SW480 (cell line): ENCODE results near the gene FAM9C.
"Not testable (repeated sequence)": the region's sequence is repeated elsewhere in the genome, so short reads cannot be mapped to it uniquely, and the experiment has no call there.

ENCODE experiments used
- DNase-seq: peaks from one replicate; pipeline ENCODE4 v3.0.0-alpha.2; 2016; ENCODE audit warnings: low spot score

Gene FAM9C

DNA sequence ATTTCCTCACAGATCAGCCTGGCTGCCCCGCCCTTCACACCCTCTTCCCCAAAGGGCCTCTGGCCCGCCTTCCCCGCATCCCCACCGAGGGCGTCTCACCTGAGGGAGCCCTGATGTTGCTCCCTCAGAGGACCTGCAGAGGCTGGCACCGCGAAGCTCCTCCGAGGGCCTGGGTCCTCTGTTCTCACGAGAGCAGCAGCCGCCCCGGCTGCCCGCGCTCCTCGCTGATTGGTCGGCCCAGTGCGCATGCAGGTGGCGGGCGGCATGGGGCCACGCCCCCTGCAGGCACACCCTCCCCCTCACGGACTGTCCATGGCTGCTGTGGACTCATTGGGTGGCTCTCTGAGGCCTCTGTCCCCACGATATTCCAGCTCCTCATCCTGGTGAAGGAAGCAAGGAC is at the start of gene FAM9C:
TSS of gene FAM9C (minus strand) at position 180 of the 400 bp plus-strand sequence. CDS start 831 bp downstream, outside the sequence.
- DNase-seq: no peak

DNA sequence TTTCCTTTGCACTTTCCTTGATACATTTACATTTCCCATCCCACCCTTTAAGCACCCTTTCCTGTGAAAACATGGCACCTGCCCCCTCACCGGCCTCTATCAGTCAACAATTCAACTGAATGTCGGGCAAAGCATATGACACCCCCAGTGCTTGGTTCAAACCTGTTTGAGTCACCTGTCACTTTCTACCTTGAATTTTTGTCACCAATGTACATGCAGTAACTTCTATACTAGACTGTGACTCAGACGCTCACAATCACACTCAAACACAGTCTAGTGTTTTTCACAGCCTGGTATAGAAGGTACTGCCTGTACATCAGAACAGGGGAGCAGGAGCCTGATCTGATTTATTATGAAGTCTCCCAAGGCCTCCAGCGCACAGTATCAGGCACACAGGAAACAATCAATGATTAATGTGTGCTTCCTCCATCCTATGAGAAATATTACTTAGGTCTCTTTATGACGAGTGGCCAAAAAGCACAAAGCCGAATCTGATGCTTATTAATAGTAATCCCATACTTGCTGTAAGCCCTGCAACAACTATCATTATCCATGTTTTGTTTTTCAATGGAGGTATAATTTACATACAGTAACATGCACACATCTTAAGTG is 49.2 kb upstream of the FAM9C start:
- no peak for DNase-seq

DNA sequence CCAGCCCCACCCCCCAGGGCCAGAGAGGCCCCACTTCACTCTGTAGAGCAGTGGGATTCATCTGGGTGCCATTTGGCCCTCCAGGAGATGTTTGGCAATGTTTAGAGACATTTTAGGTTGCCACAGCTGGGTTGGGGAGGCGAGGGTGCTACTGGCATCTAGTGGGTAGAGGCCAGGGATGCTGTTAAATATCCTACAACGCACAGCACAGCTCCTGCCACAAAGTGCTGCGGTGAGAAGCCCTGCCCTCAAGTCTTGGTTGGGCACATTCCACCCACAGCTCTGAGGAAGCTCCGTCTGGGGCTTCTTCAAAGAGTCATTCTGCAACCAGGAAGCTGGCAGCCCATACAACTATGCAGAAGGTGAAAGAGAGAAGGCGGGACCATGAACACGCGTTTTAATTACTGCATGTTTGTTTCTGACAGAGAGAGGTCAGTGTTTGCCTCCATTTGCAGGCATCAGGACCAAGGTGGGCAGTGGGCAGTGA is 48.1 kb upstream of the FAM9C start:
- DNase-seq: peak; percentile 4

DNA sequence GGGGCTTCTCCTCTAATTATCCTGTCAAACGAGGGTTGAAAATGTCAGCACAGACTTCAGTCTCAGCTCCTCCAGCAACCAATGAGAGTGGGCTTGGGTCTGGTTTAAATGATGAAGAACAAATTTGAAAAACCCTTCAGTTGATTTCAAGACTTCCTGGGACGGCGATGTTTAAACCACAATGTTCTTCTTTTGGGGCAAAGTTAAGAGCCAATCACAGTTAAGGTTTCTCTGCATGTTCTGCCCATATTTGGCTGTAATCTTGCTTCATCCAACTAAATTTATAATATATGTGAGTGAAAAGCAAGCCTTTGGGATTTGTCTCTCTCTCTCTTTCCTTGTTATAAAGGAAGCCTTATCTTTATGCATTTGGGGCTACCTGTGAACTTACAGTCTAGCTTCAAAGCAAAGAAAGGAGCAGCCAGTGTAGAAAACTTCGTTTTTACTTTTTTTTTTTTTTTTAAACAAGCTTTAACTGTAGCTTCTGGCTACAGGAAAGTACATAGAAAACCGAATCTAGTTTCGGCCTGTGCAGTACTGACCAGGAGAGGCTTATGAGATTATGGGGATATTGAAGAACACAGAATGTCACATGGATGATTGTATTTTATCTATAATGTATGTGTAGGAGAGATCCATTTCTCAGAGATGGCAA is 46.8 kb upstream of the FAM9C start:
- no peak for DNase-seq

DNA sequence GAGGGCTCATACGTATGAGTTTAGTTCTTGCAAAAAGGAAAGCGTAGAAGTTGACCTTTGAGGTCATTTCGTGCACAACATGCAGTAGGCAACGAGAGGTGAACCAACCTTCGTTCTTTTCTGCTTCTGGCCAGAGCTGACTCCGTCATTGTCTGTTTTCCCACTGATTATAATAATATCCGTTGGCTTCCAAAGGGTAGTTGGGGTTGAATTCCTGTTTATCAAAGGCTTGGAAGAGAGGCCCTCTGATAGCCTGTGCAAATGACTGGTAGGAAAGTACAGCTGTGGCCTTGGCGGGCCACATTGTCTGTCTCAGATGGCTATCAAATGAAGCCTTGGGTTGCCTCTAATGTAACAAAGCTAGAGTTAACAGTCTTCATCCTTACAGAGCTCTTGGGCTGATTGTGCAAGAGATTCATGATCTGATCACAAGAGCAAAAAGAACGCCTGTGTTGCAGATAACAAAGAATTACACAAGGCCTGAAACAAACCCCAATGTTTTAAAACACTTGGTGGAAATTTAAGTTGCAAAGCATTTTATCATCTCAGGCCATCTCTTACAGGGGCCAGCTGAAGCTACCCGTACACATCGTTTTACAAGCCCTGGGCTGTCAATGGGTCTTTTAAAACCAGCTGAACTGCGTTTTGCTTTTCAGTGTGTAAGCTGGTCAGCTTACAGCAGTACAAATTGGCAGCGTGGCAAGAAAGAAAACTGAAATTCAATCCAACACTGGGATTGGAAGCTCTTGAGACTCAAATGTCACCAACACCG is 46.1 kb upstream of the FAM9C start:
- DNase-seq: no peak

DNA sequence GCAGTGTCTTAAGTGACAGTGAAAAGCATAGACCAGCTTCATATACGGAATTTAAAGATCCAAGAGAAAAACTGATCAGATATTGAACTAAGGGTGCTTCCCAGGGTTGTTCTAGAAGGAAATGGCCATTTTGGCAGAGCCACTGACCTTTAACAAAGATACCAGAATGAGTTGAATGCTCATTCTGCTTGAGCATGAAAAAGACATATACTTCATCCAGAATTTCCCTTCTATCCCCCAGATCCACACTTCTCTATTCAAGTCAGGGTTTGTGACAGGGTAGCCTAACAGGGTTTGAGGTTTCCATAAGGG is 45.6 kb upstream of the FAM9C start:
- no peak for DNase-seq

DNA sequence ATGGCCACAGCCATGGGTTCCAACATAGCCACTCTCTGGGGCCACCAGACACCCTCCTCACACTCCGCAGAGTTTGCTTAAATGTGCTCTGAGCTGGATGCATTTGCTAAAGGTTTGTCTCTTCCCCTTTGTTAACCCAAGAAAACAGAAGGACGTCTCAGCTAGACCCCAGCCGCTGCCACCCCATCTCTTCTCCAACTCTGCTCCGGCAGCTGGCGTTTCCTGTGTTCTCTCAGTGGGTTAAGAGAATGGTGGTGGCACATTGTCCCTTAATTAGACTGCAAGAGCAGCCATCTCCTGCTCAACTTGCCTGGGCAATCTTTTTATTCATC is 43.7 kb upstream of the FAM9C start:
- DNase-seq: no peak

DNA sequence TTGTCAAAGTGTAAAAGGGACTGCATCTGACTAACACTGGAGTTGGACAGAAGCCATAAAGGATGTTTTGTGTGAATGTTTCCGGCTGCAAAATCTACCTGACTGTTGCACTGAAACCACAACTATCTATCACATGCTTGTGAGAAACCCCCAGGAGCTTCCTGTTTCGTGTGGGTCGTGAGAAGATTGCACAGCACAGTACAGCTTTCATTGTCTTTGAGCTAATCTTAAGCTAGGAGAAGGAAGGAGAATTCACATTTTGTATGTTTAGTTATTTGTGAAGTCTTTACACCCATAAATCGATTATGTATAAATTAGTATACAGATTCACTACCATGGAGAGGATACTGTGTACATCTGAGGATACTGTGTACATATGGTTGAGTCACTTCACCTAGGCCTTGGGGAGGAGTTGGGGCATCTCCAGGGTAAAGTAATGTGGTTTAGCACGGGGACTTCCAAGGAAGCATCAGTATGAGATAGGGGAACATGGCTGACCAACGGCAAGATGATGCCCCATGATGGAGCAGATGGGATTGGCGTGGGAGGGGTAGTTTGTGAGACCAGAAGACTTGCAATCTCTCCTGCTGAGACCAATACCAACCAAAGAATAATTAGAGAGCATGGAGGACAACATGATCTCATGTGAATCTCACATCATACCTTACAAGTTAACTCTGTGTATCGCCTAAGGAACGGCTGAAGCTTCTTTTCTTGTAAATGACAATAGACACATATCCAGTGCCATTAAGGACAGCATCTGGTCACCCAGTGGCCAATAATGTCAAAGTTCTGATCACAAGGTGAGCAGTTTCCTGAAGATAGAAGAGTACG is 43.1 kb upstream of the FAM9C start:
- DNase-seq: peak; percentile 47

DNA sequence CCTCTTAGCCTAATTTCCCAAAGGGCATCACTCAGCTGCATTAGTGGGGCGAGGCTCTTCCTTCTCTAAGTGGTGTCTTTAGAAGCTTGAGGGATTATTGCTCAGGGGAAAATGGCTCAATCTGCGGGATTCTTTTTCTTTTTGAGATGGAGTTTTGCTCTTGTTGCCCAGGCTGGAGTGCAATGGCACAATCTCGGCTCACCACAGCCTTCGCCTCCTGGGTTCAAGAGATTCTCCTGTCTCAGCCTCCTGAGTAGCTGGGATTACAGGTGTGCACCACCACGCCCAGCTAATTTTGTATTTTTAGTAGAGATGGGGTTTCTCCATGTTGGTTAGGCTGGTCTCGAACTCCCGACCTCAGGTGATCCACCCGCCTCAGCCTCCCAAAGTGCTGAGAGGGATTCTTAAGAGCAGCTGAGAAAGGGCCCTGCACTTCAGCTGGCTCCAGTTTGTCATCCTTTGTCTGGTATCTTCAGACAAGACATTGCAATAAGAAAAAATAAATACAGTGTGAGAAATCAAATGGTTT is 42.4 kb upstream of the FAM9C start:
- DNase-seq: not testable (repeated sequence)

DNA sequence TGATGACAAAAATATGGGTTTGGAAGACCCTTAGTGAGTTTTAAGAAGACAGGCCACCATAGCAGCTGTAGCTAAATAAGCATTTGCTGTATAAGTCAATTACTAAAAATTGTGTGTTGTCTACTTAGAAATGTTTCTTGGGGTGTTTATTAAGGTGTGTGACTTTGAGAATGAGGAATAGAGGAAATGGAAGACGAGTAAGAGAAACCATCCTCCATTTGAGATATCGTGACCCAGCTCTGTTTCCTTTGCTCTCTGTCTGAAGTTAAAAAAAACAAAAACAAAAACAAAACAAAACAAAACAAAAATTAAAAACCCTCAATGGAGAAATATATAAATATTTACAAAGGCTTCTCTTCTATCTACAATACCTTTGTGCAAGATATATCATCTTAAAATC is 41.7 kb upstream of the FAM9C start:
- DNase-seq: no peak

DNA sequence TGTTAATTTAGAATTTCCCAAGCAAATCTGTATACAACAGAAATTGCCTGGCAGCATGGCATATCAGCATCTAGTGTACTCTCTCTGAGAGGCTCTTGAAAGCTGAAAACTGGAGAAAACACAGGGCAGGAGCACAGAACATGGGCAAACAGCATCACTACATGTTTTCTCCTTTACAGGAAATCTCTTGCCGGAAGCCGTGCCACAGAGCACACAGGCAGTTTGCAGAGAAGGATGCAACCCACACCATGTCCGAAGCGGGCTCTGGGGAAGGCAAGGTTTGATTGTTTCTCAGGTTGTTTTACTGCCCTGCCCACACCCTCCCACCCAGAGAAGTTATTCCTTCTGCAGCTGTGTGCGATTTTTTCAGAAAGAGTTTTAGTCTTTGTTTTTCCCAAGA is 41.1 kb upstream of the FAM9C start:
- DNase-seq: no peak

DNA sequence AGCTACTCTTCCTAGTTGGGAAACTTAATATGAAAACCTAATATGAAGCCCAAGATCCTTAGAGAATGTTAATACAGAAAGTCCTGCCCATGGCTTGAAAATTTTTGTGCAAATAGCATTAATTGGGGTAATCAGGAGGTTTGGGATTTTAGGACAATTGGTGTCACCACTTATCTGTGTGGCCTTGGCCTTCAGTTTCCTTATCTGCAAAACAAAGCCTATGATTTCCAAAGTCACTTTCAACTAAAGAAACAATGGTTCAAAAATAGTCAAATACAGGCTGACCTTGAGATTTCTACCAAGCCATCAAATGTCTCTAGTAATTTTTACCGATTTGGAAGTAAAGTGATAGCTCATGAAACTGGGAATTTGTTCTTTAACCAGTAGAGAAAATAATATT is 40.2 kb upstream of the FAM9C start:
- DNase-seq: no peak

DNA sequence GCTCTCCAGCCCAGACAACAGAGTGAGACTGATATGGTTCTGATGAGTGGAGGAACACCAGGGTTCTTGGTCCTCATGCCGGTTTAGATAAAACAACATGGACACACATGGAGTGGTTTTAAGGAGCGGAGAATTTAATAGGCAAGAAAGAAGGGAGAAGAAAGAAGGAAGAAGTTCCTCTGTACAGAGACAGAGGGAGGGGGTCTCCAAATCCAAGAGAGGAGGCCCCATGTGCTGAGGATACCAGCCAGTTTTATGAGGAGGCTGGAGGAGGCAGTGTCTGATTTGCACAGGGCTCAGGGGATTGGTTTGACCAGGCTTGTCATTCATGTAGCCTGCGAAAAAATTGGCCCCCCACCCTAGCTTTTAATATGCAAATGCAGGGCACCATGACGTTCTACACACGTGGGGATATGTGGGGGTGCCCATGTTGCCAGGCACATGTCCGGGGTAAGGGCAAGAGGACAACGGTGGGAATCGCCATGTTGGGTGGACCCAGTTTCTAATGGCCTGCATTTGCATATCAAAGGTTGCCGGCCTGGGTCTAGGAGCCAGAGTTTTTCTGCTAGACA is 39.4 kb upstream of the FAM9C start:
- DNase-seq: not testable (repeated sequence)

DNA sequence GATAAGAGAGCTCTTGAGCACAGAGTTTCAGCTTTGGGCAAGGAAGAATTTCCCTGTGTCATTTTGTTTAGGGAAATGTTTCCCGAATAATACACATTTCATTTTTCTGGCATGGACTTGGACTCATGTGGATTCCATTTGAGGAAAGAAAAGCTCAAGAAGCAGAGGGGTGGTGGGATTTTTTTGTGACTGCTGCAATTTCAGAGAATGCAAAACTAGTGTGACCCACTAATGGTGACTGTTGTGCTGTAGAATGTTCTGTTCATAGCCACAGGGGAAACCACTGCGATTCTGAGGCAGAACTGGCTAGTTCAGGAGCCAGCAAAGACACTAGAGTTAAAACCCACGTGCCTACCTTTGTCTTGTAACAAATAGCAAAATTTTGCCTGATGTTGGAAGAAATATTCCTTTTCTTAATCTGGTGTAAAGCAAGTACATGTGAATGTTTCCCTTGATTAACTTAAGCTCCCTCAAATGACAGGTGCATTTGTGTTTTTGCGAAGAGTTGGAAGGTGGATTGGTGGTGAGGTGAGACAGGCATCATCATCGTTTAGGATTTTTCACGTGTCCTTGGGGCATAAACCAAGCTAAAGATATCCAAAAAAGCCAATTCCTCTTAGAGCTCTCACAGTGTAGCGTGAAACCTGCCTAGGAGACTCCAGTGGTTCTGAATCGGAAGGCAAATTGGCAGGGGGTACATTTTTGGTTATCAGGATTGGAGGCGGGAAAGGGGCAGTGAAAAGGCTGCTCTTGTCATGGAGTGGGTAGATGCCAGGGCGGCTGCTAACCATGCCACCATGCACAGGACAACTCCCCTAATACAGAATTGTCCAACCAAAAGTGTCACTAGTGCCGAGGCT is 38.0 kb upstream of the FAM9C start:
- DNase-seq: no peak

DNA sequence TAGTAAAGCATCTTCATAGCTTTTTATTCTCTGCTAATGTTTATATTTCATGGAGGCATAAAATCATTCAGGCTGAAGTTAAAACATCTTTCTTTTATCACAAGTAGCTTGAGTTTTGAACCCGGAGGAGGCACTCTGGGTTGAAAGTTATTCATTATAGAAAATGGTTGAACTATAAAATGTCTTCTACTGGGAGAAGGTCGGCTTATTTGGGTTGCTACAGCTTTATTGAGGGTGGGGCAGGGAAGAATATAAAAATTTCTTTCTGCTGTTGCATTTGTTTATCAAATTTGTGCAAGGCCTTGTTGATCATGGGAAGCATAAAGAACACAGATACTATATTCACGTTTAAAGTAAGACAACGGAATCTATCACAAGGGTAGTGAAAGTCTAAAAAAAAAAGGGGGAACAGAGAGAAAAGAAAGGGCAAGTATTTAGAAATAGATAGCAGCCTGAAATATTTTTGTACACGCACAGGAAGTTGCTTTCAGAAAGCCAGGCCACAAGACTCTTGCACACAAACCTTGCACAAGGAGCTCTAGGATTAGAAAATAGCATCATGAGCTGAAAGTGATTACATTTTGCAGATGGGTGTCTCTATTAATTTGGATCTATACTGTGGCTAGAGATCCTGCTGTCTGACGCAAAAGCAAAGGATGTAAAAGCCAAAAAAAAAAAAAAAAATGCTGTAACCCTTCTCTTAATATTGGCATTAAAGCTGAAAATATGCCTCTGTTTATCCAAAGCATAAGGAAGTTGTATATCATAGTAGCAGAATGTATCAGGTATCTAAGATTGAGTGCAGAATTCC is 37.2 kb upstream of the FAM9C start:
- no peak for DNase-seq

DNA sequence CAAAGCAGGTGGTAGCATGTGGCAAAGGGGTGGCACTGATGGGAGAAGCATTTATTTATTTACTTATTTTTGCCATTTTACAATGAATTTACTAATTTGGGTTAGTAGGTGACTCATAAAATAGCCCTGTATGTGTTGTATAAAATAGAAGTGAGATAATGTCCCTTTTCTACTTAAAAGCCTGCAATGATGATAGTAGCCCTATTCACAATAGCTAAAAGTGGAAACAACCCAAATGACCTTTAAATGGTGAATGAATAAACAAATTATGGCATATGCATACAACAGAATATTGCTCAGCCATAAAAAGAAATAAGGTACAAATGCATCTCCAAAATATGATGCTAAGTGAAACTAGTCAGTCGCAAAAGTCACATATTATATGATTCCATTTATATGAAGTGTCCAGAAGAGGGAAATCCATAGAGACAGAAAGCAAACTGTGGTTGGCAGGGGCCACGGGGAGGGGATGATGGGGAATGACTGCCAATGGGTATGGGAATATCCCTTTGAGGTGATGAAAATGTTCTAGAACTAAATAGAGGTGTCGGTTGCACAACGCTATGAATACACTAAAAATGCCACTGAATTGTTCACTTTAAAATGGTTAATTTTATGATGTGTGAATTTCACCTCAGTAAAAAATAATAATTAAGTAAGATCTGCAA is 35.8 kb upstream of the FAM9C start:
- DNase-seq: no peak

DNA sequence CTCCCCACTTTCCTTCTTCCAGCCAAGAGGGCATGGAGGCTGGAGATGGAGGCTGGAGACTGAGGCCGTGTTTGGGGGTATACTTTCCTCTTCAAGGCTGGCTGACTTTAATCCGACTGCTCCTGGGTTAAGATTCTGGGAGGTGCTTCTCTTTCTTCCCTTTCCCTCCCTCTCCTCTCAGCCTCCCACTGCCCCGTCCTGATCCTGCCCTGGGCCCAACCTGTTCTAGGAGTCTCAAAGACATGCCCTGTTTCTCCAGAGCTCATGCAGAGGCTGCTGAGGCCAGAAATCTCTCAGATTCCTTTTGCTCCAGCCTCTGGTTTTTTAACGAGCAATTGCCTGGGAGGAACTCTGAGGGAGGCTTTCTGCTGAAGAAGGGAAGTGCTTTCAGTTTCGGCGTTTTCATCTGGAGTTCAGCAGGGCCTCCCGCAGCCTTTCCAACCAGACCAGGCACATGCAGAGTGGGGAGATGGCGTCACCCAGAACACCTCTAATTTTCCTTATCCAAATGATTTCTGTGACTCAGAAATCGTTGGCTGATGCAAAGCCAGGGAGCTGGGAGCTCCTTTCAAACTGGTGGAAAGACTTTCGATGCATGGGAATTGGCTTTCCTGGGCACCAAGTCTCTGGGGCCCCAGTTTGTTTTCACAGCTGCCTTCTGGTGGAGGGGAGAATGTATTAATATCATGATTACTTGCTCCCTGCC is 34.5 kb upstream of the FAM9C start:
- DNase-seq: no peak

DNA sequence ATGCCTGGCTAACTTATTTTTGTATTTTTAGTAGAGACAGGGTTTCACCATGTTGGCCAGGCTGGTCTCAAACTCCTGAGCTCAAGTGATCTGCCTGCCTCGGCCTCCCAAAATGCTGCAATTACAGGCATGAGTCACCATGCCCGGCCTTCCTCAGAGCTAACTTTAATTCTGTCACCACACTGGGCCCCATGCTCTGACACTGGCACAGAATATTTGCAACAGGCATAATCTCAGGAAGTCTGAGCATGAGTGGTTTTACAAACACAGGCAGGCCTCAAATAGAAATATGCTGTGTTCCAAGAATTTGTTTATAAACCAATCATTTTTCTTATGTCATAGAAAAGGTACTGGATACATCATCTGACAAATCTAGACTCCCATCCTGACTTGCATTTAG is 32.7 kb upstream of the FAM9C start:
- DNase-seq: no peak
